ENCODE measurements around the gene CCDC59. TPM values are rescaled to one million over a fixed set of nuclear protein-coding genes. Genes with fewer than 3 reads are reported as not detected.

The CCDC59 gene
- total RNA-seq, 2 experiments from 2014 or later, result 186 to 204 TPM

- POLR2A ChIA-PET, result no interaction called here
Measured at GRCh38 chr12:82400819-82401218, 42.6 kb upstream of the CCDC59 start.

GRCh38 chr12:82398879-82399278 is 40.7 kb upstream of the CCDC59 start:
- H3K4me1 ChIP-seq (ENCODE audit: insufficient read depth, low read length), result no peaks in the 10 kb centered on the region
- Mint-ChIP-seq H3K36me3 (ENCODE audit: low read depth) (peaks cover 44% of the 10 kb centered on the region), H3K27ac (no peak overlapping the region), H3K9me3 (no peaks in the 10 kb centered on the region), H3K4me3 (no peak overlapping the region), H3K27me3 (no peaks in the 10 kb centered on the region), H3K4me1 (ENCODE audit: low read depth) (no peaks in the 10 kb centered on the region)
- ATAC-seq (ENCODE audit: poor library complexity) (no peak), DNase-seq (no peak)
- no peak overlapping the region for H3K27ac ChIP-seq (ENCODE audit: low read depth in 1 of 2, low read length in 2 of 2)
- H3K9me3 ChIP-seq (ENCODE audit: control insufficient read depth in 1 of 2, insufficient read depth in 1 of 2, low read length in 2 of 2), result no peaks in the 10 kb centered on the region
- H3K27me3 ChIP-seq (ENCODE audit: control insufficient read depth in 1 of 2, insufficient read depth in 2 of 2, low read length in 2 of 2), result no peaks in the 10 kb centered on the region
- H3K36me3 ChIP-seq (ENCODE audit: insufficient read depth, low read length), result peaks cover 14% of the 10 kb centered on the region
- no peak overlapping the region for H3K4me3 ChIP-seq (ENCODE audit: low read length)
- intact Hi-C loops (cut with DNase I, micrococcal nuclease), result no loop called here
- no peak for TF ChIP-seq CTCF (IDR thresholded peaks at IDR 0.05)
- ChIA-PET POLR2A (no interaction called here), CTCF (no interaction called here)

More at GRCh38 chr12:82400819-82401218, 42.6 kb upstream of the CCDC59 start:
- CTCF ChIA-PET, result no interaction called here
- H3K4me3 Mint-ChIP-seq, result no peak overlapping the region
- TF ChIP-seq CTCF (IDR thresholded peaks at IDR 0.05), result no peak
- H3K9me3 Mint-ChIP-seq, result no peaks in the 10 kb centered on the region
- Histone ChIP-seq H3K4me1 (ENCODE audit: insufficient read depth, low read length) (no peaks in the 10 kb centered on the region), H3K27ac (ENCODE audit: low read depth in 1 of 2, low read length in 2 of 2) (no peak overlapping the region), H3K36me3 (ENCODE audit: insufficient read depth, low read length) (peaks cover 4% of the 10 kb centered on the region), H3K27me3 (ENCODE audit: control insufficient read depth in 1 of 2, insufficient read depth in 2 of 2, low read length in 2 of 2) (no peaks in the 10 kb centered on the region), H3K4me3 (ENCODE audit: low read length) (no peak overlapping the region), H3K9me3 (ENCODE audit: control insufficient read depth in 1 of 2, insufficient read depth in 1 of 2, low read length in 2 of 2) (no peaks in the 10 kb centered on the region)
- ATAC-seq (ENCODE audit: poor library complexity) (no peak), DNase-seq (no peak)
- no peaks in the 10 kb centered on the region for H3K4me1 Mint-ChIP-seq (ENCODE audit: low read depth)
- H3K36me3 Mint-ChIP-seq (ENCODE audit: low read depth), result peaks cover 34% of the 10 kb centered on the region
- intact Hi-C loops (cut with DNase I, micrococcal nuclease), result no loop called here
- H3K27me3 Mint-ChIP-seq, result no peaks in the 10 kb centered on the region
- no peak overlapping the region for H3K27ac Mint-ChIP-seq

GRCh38 chr12:82383930-82384552 is 25.9 kb upstream of the CCDC59 start:
- no peaks in the 10 kb centered on the region for H3K27me3 Mint-ChIP-seq
- intact Hi-C loops (cut with DNase I, micrococcal nuclease), result no loop called here
- POLR2A ChIA-PET, result interaction anchor here (1.2 kb wide), 1 partner anchor 27 kb away, joined by 3 read pairs; no protein-coding TSS in a partner anchor
- no peaks in the 10 kb centered on the region for H3K9me3 ChIP-seq (ENCODE audit: control insufficient read depth in 1 of 2, insufficient read depth in 1 of 2, low read length in 2 of 2)
- H3K27ac ChIP-seq (ENCODE audit: low read depth in 1 of 2, low read length in 2 of 2), result no peak overlapping the region
- peaks cover 32% of the 10 kb centered on the region for H3K36me3 Mint-ChIP-seq (ENCODE audit: low read depth)
- CTCF ChIA-PET, result no interaction called here
- H3K4me1 Mint-ChIP-seq (ENCODE audit: low read depth), result no peaks in the 10 kb centered on the region
- TF ChIP-seq CTCF (IDR thresholded peaks at IDR 0.05), result no peak
- DNase-seq (no peak), ATAC-seq (ENCODE audit: poor library complexity) (no peak)
- no peaks in the 10 kb centered on the region for H3K27me3 ChIP-seq (ENCODE audit: control insufficient read depth in 1 of 2, insufficient read depth in 2 of 2, low read length in 2 of 2)
- no peak overlapping the region for H3K4me3 Mint-ChIP-seq
- H3K36me3 ChIP-seq (ENCODE audit: insufficient read depth, low read length), result peaks cover 8% of the 10 kb centered on the region
- no peaks in the 10 kb centered on the region for H3K9me3 Mint-ChIP-seq
- no peak overlapping the region for H3K4me3 ChIP-seq (ENCODE audit: low read length)
- H3K27ac Mint-ChIP-seq, result no peak overlapping the region
- H3K4me1 ChIP-seq (ENCODE audit: insufficient read depth, low read length), result no peaks in the 10 kb centered on the region

Measured in CD4-positive, alpha-beta T cell (primary cell).